GM18951 (cell line): ENCODE measurements around the gene HOXD4.

Experiments
- POLR2A ChIP-seq: IDR thresholded peaks from 4 replicates; pipeline ENCODE4 v1.6.1; 2011; ENCODE audit warnings: mild to moderate bottlenecking; ENCODE audit not compliant: insufficient read length, insufficient read depth; ENCODE audit errors: extremely low read depth
- in situ Hi-C: fragments of 300-500 bp; cut with MboI; formaldehyde crosslinking; loops from one replicate; pipeline ENCODE4 v1.12.0; 2022; ENCODE audit warnings: low sequenced_read_pairs, mixed read lengths, inconsistent platforms; ENCODE audit not compliant: unreplicated experiment

The HOXD4 gene

GRCh38 chr2:176155356-176156044 is 4.2 kb downstream of the HOXD4 start:
- in situ Hi-C loops: no loop called here
- no peak for TF ChIP-seq POLR2A

DNA sequence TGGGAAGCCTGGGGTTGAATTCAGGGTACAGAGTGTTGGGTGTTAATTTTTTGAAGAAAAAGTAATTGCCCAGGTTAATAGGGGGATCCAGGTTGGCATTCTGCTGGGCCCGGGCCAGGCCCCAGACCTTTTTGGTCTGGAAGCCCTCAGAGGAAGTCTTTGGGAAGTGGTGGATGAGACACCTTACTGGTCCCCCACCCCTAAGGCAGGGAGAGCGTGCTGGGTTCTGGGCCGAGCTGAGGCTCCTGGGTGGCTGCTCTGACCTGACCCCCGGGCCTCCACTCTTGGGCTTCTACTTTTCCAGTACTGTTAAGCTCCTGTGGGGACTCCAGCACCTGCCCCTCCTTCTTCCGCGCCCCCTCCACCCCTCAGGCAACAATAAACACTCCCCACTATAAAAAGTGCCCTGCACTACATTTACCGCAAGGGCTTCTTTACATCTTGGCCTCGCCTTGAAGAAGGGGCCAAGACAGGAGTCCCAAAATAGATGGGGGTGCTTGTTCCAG is 5.0 kb downstream of the HOXD4 start:
- in situ Hi-C loops: no loop called here
- TF ChIP-seq POLR2A: no peak

- in situ Hi-C loops: no loop called here
- no peak for TF ChIP-seq POLR2A
These were observed 5.6 kb downstream of the HOXD4 start, which contains the start of gene HOXD3 for GRCh38 chr2:176156807-176157498. Gene HOXD3, plus strand, starts transcription at chr2:176157307. Its CDS starts 11,808 bp downstream, at chr2:176169115.

DNA sequence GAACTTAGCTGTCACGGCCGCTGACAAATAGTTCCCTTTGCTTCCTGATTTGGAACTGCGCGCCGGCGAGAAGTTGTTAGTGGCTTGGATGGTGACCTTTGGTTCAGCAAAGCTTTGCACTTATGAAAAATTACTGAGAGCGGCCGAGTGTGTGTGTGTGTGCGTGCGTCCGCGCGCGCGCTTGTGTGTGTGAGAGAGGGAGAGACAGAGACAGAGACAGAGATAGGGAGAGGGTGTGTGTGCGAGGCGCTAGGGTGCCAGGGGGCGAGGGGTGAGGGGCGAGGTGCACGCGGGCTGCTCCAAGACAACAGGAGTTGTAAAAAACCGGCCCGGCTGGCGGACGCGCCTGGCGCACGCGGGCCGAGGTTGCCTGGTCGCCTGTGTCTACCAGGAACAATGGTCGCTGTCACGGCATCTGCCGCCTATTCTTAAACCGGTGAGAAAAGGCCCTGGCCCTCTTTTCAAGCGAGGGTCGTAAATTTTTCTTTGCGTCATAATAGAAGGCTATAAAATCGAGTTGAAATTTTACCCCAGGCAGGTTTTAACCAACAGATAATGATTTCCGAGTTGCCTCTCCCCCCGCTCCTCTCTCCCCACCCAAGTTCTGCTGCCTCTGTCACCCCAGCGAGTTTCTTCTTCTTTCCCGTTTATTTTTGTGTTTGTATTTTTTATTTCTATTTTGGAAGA is 6.3 kb downstream of the HOXD4 start:
- in situ Hi-C loops: no loop called here
- TF ChIP-seq POLR2A: no peak

- TF ChIP-seq POLR2A: no peak
- in situ Hi-C loops: no loop called here
These were observed 6.8 kb downstream of the HOXD4 start for GRCh38 chr2:176158186-176158591.

DNA sequence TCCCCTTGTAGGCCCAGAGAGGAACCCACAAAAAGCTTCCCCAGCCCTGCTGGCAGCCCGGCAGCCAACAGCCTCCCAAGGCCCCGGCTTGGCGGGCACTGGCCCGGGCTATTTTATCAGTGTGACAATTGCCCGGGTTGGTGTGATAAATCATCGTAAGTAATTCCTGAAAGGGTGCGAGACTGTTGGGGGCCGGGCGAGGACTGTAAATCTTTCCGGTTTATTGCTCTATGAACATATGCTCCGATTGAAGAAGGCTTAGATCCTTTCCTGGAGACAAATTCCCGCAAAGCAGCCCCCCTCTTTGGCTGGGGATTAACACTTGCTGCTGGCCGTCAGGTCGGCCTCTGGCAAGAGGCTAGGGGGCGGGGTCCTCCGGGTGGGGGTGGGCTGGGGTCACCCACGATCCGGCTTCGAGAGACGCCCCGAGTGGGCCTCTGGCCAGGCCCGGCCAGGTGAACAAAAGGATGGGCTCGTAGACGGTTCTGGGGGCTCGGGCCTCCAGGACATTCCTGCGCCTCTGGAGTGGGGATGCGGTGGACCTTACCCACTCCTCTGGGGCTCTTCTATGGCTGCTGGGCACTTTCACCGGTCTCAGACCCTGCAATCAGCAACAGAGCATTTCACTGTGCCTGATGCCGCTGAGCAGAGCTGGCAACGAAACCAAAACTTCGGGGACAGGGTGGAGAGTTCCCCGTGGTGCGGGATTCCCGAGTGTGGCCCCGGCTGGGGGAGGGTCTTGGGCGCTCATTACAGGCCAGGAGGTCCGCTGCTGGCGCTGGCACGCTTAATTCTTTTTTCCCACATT is 7.7 kb downstream of the HOXD4 start:
- in situ Hi-C loops: no loop called here

GRCh38 chr2:176159663-176160250 is 8.4 kb downstream of the HOXD4 start:
- in situ Hi-C loops: no loop called here
- no peak for TF ChIP-seq POLR2A

More for the DNA sequence above, 7.7 kb downstream of the HOXD4 start:
- no peak for TF ChIP-seq POLR2A

GRCh38 chr2:176160251-176160985 is 9.1 kb downstream of the HOXD4 start:
- in situ Hi-C loops: no loop called here
- TF ChIP-seq POLR2A: no peak

GRCh38 chr2:176160986-176161824 is 9.9 kb downstream of the HOXD4 start:
- in situ Hi-C loops: no loop called here
- no peak for TF ChIP-seq POLR2A

GRCh38 chr2:176161825-176162626 is 10.7 kb downstream of the HOXD4 start:
- TF ChIP-seq POLR2A: no peak
- in situ Hi-C loops: no loop called here
